ENCODE results near the gene COL12A1.
"Not testable (repeated sequence)": the region's sequence is repeated elsewhere in the genome, so short reads cannot be mapped to it uniquely, and the experiment has no call there.

COL12A1 gene

GRCh38 chr6:75211920-75212590 lies 6.2 kb upstream of the COL12A1 start:
- DNase-seq, result no peak

DNA sequence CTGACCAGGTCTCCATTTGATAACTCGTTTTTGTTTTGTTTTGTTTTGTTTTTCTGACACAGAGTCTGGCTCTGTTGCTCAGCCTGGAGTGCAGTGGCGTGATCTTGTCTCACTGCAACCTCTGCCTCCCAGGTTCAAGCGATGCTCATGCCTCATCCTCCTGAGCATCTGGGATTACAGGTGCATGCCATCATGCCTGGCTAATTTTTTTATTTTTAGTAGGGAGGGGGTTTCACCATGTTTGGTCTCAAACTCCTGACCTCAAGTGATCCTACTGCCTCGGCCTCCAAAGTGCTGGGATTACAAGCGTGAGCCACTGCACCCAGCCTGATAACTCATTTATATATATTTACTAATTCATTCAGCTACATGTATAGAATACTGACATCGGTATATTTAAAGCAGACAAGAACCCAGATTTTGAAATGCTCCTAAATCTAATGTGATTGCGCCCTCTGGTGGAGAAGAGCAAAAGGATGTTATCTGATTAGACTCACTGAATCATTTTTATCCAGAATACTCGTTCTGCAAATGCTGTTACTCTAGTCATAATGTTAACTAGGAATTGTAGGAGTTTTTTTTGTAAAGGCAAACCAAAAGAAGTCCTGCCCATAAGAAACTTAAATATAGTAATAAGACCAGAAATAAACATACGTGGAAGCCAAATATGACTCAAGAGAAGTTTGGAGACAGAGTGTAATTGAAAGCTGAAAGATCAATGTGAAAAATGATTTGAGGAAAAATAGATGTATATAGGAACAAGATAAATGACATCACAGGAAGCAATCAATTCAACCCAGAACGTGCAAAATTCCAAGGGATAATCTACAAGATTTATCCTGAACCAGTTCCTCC lies 5.3 kb upstream of the COL12A1 start:
- DNase-seq, result peak in 4 of 5 donors; percentile 27 to 54 (median 46)

GRCh38 chr6:75209184-75209723 lies 3.4 kb upstream of the COL12A1 start:
- DNase-seq, result no peak

GRCh38 chr6:75208298-75209183 lies 2.7 kb upstream of the COL12A1 start:
- DNase-seq, result peak; percentile 50 to 75 (median 69)

DNA sequence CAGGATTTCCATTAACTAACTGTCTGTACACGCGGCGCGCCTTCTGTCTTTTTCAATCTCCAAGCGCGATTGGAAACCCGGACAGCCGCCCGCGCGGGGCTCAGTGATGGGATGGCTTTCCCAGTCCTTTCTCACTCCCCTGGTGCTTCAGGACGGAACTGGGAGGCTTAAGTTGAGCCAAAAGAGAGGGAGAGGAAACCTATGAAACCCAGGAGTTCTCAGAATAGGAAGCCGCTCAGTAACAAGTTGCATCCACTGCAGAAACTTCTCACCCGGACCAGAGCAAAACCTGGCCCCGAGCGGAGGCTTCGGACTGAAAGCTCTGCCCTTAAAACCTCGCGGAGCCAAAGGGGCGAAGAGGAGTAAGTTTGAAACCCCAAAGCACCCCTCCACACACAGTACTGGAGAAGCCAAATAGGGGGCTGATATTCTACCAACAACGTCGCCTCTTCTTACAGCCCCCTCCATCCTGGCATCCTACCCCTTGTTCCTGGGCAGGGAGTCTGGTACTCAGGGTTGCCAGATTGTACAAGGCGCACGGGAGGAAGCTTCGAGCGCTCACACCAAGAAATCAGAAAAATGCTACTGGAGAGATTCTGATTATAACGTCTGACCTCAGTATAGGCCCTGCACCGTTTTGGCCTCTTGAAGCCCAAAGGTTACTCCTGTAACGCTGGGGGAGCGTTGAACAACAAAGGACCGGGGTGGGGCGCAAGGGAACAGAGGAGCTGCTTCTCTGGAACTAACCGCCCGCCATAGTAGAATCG lies 906 bp upstream of the COL12A1 start:
- no peak for DNase-seq

GRCh38 chr6:75204959-75205775 lies 686 bp downstream of the COL12A1 start:
- DNase-seq, result peak in 1 of 5 donors; percentile 16

- peak in 1 of 5 donors; percentile 33 for DNase-seq
These were observed 1.5 kb downstream of the COL12A1 start for GRCh38 chr6:75204217-75204958.

DNA sequence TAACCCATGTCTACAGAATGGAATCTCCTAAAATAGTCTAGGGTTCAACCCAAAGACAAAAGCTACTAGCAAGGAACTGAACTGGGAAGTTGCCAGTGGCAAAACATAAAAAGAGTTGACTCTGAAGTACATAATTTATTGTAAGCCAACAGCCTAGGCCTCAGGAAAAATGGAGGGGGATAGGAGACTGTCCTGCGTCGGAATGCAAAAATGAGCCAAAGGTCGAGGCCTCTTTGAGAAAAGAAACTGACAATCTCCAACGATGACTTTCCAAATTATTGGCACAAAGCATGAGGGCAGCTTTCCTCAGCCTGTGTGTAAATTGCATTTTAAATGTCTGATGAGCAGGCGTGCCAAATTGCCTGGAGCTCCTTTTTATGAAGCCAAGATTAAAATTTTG lies 2.1 kb downstream of the COL12A1 start:
- no peak for DNase-seq

DNA sequence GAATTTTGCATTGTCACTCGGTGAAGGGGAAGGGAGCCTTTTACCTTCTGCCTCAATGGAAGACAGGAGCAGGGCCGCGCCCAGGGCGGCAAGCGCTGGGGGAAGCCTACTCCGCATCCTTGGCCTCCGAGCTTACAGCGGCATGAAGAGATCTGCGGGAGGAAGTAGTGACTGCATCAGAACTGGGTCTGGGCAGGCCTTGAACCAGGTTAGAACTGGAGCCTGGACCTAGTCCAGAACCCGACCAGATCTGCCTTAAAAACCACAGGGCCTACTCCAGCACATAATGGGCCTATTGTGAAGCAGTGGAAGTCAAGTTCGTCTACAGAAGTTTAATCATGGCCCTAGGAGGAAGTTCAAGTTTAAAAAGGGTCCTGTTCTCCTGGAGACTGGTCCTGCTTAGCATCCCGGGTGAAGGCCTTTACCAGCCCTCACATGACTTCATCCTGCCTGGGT lies 3.1 kb downstream of the COL12A1 start:
- no peak for DNase-seq

GRCh38 chr6:75201901-75202672 lies 3.8 kb downstream of the COL12A1 start:
- no peak for DNase-seq

- no peak for DNase-seq
These were observed 4.8 kb downstream of the COL12A1 start for GRCh38 chr6:75201021-75201420.

DNA sequence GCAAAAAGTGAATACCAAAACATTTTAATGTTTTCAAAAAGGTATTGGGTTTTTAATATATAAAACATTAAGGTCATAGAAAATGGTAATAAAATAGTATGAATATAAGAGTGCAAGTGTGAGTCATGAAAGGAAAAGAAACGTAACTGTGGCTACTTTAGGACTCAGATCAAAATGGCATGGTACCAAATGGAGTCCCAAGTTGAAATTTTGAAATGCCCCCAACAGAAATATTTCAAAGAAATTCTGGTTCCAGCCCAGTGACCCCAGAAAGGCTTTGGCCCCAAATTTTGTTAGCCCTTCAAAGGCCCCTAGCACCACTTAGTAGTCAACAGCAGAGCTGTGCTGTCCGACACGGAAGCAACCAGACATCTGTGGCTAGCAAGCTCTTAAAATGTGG lies 6.0 kb downstream of the COL12A1 start:
- no peak for DNase-seq

GRCh38 chr6:75196081-75196687 lies 9.7 kb downstream of the COL12A1 start:
- DNase-seq, result no peak

GRCh38 chr6:75188221-75188925 lies 17.5 kb downstream of the COL12A1 start:
- DNase-seq, result no peak

GRCh38 chr6:75186581-75186980 lies 19.3 kb downstream of the COL12A1 start:
- DNase-seq, result not testable (repeated sequence)

- no peak for DNase-seq
These were observed 22.7 kb downstream of the COL12A1 start for GRCh38 chr6:75183099-75183541.

DNA sequence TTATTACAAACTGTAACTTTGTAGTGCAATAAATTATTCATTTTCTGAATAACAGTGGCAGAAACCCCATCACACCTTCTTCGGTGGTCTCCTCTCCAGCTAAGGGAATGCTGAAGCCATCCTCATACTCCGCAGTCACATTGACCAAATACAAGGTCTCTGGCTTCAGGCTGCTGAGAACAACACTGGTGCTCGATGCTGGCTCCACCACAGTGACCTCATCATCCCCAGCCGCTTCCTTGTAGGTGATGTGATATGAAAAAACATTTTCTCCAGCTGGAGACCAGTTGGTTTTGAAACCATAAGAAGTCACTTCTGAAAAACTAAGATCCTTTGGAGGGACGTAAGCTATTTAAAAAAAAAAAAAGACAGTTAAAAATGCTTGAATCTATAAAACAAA lies 25.0 kb downstream of the COL12A1 start:
- no peak for DNase-seq

DNA sequence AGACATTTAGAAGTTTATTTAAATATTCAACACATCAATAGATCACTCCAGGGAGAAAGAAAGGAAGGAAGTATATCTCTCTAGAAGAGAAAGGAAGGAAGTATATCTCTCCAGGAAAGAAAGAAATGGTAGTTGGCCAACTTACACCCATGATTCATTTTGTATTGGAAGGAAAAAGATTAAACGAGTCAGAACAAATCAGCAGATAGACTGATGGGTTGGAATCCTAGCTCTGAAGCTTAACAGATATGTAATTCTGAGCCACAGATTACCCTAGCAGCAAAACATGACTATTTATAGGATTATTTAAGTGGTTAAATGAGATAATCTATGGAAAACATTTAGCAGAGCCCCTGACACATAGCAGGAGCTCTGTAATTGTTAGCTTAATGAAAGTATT lies 27.1 kb downstream of the COL12A1 start:
- DNase-seq, result no peak

All from T-helper 1 cell (primary cell).